Measurements from ENCODE around the gene LAP3.
"Not testable (repeated sequence)": the region's sequence is repeated elsewhere in the genome, so short reads cannot be mapped to it uniquely, and the experiment has no call there.

The LAP3 gene

GRCh38 chr4:17562157-17562556, 14.8 kb upstream of the LAP3 start:
- no peak for DNase-seq (ENCODE audit: low read depth)

GRCh38 chr4:17565846-17566245, 11.2 kb upstream of the LAP3 start:
- DNase-seq (ENCODE audit: low read depth) = no peak

- DNase-seq (ENCODE audit: low read depth) = no peak
Measured at GRCh38 chr4:17567271-17567670, 9.7 kb upstream of the LAP3 start.

GRCh38 chr4:17574206-17574605, 2.8 kb upstream of the LAP3 start:
- no peak for DNase-seq (ENCODE audit: low read depth)

GRCh38 chr4:17575177-17575576, 1.8 kb upstream of the LAP3 start:
- not testable (repeated sequence) for DNase-seq (ENCODE audit: low read depth)

GRCh38 chr4:17577665-17578481, 875 bp downstream of the LAP3 start:
- no peak for DNase-seq (ENCODE audit: low read depth)

GRCh38 chr4:17578482-17578891, 1.5 kb downstream of the LAP3 start:
- no peak for DNase-seq (ENCODE audit: low read depth)

GRCh38 chr4:17580969-17581368, 4.0 kb downstream of the LAP3 start:
- DNase-seq (ENCODE audit: low read depth) = no peak

GRCh38 chr4:17583276-17583675, 6.3 kb downstream of the LAP3 start:
- DNase-seq (ENCODE audit: low read depth) = no peak

GRCh38 chr4:17583941-17584340, 6.9 kb downstream of the LAP3 start:
- DNase-seq (ENCODE audit: low read depth) = no peak

GRCh38 chr4:17584521-17585213, 7.7 kb downstream of the LAP3 start:
- DNase-seq (ENCODE audit: low read depth) = no peak

GRCh38 chr4:17587094-17587822, 10.3 kb downstream of the LAP3 start:
- DNase-seq (ENCODE audit: low read depth) = no peak

GRCh38 chr4:17589355-17589754, 12.4 kb downstream of the LAP3 start:
- DNase-seq (ENCODE audit: low read depth) = no peak

GRCh38 chr4:17595471-17596005, 18.5 kb downstream of the LAP3 start:
- no peak for DNase-seq (ENCODE audit: low read depth)

- no peak for DNase-seq (ENCODE audit: low read depth)
Measured at GRCh38 chr4:17597517-17597916, 20.5 kb downstream of the LAP3 start.

GRCh38 chr4:17599826-17600225, 22.8 kb downstream of the LAP3 start:
- DNase-seq (ENCODE audit: low read depth) = no peak

- no peak for DNase-seq (ENCODE audit: low read depth)
Measured at GRCh38 chr4:17605236-17605635, 28.2 kb downstream of the LAP3 start.

GRCh38 chr4:17613761-17614415, 36.9 kb downstream of the LAP3 start:
- DNase-seq (ENCODE audit: low read depth) = peak; percentile 76

GRCh38 chr4:17614416-17615299, 37.7 kb downstream of the LAP3 start, which contains the start of gene MED28:
Gene MED28 (plus strand): TSS chr4:17614641. CDS start chr4:17614655, 14 bp downstream.
- peak; percentile 85 for DNase-seq (ENCODE audit: low read depth)

- DNase-seq (ENCODE audit: low read depth) = no peak
Measured at GRCh38 chr4:17616283-17616682, 39.3 kb downstream of the LAP3 start.

GRCh38 chr4:17618926-17619325, 41.9 kb downstream of the LAP3 start:
- DNase-seq (ENCODE audit: low read depth) = no peak
